Activated naive CD8-positive, alpha-beta T cell (primary cell): ENCODE data around the gene KIAA2012.

ENCODE experiments used
- H3K27ac Mint-ChIP-seq: one replicate; pipeline ENCODE4 v1.8.0; 2021; ENCODE audit warnings: mixed read lengths
- H3K27me3 Mint-ChIP-seq: one replicate; pipeline ENCODE4 v1.8.0; 2021; ENCODE audit warnings: mixed read lengths
- H3K36me3 Mint-ChIP-seq: one replicate; pipeline ENCODE4 v1.8.0; 2021; ENCODE audit warnings: mixed read lengths
- H3K4me1 Mint-ChIP-seq: one replicate; pipeline ENCODE4 v1.8.0; 2021; ENCODE audit warnings: low read depth, mixed read lengths
- H3K4me3 Mint-ChIP-seq: one replicate; pipeline ENCODE4 v1.8.0; 2021; ENCODE audit warnings: mild to moderate bottlenecking, mixed read lengths
- H3K9me3 Mint-ChIP-seq: one replicate; pipeline ENCODE4 v1.8.0; 2021; ENCODE audit warnings: low read depth, mixed read lengths

The KIAA2012 gene

GRCh38 chr2:202110491-202110890 lies 37.4 kb downstream of the KIAA2012 start:
- H3K9me3 Mint-ChIP-seq = no peaks in the 10 kb centered on the region
- H3K27me3 Mint-ChIP-seq = peaks cover 7% of the 10 kb centered on the region
- no peak overlapping the region for H3K27ac Mint-ChIP-seq
- H3K4me3 Mint-ChIP-seq = no peak overlapping the region
- no peaks in the 10 kb centered on the region for H3K36me3 Mint-ChIP-seq
- H3K4me1 Mint-ChIP-seq = no peaks in the 10 kb centered on the region

GRCh38 chr2:202112041-202112440 lies 39.0 kb downstream of the KIAA2012 start:
- no peaks in the 10 kb centered on the region for H3K36me3 Mint-ChIP-seq
- H3K4me1 Mint-ChIP-seq = no peaks in the 10 kb centered on the region
- H3K27ac Mint-ChIP-seq = no peak overlapping the region
- H3K9me3 Mint-ChIP-seq = no peaks in the 10 kb centered on the region
- no peak overlapping the region for H3K4me3 Mint-ChIP-seq
- peaks cover 13% of the 10 kb centered on the region for H3K27me3 Mint-ChIP-seq

GRCh38 chr2:202113571-202114142 lies 40.6 kb downstream of the KIAA2012 start:
- Mint-ChIP-seq H3K9me3 (no peaks in the 10 kb centered on the region), H3K36me3 (no peaks in the 10 kb centered on the region), H3K27ac (no peak overlapping the region), H3K4me3 (no peak overlapping the region), H3K27me3 (peaks cover 13% of the 10 kb centered on the region), H3K4me1 (no peaks in the 10 kb centered on the region)

- Mint-ChIP-seq H3K9me3 (no peaks in the 10 kb centered on the region), H3K36me3 (no peaks in the 10 kb centered on the region), H3K4me3 (no peak overlapping the region), H3K27ac (no peak overlapping the region), H3K27me3 (peaks cover 13% of the 10 kb centered on the region), H3K4me1 (no peaks in the 10 kb centered on the region)
Measured at GRCh38 chr2:202114291-202114690, 41.2 kb downstream of the KIAA2012 start.

GRCh38 chr2:202114795-202115194 lies 41.7 kb downstream of the KIAA2012 start:
- Mint-ChIP-seq H3K4me1 (no peaks in the 10 kb centered on the region), H3K36me3 (no peaks in the 10 kb centered on the region), H3K4me3 (no peak overlapping the region), H3K9me3 (no peaks in the 10 kb centered on the region), H3K27ac (no peak overlapping the region), H3K27me3 (peaks cover 13% of the 10 kb centered on the region)

- peaks cover 13% of the 10 kb centered on the region for H3K27me3 Mint-ChIP-seq
- peaks cover 4% of the 10 kb centered on the region for H3K9me3 Mint-ChIP-seq
- H3K27ac Mint-ChIP-seq = no peak overlapping the region
- peaks cover 1% of the 10 kb centered on the region for H3K36me3 Mint-ChIP-seq
- no peaks in the 10 kb centered on the region for H3K4me1 Mint-ChIP-seq
- no peak overlapping the region for H3K4me3 Mint-ChIP-seq
Measured at GRCh38 chr2:202115479-202115971, 42.5 kb downstream of the KIAA2012 start.

GRCh38 chr2:202116691-202117090 lies 43.6 kb downstream of the KIAA2012 start:
- Mint-ChIP-seq H3K27me3 (peaks cover 11% of the 10 kb centered on the region), H3K36me3 (peaks cover 2% of the 10 kb centered on the region), H3K27ac (no peak overlapping the region)

GRCh38 chr2:202118168-202118567 lies 45.1 kb downstream of the KIAA2012 start:
- Mint-ChIP-seq H3K27me3 (peaks cover 10% of the 10 kb centered on the region), H3K4me3 (no peak overlapping the region), H3K36me3 (peaks cover 2% of the 10 kb centered on the region), H3K4me1 (no peaks in the 10 kb centered on the region), H3K9me3 (peaks cover 9% of the 10 kb centered on the region), H3K27ac (no peak overlapping the region)

More at GRCh38 chr2:202116691-202117090, 43.6 kb downstream of the KIAA2012 start:
- no peaks in the 10 kb centered on the region for H3K4me1 Mint-ChIP-seq
- H3K9me3 Mint-ChIP-seq = peaks cover 9% of the 10 kb centered on the region
- H3K4me3 Mint-ChIP-seq = no peak overlapping the region

- H3K36me3 Mint-ChIP-seq = peaks cover 5% of the 10 kb centered on the region
- H3K27ac Mint-ChIP-seq = no peak overlapping the region
- H3K4me1 Mint-ChIP-seq = no peaks in the 10 kb centered on the region
- peaks cover 9% of the 10 kb centered on the region for H3K9me3 Mint-ChIP-seq
- no peak overlapping the region for H3K4me3 Mint-ChIP-seq
- peaks cover 9% of the 10 kb centered on the region for H3K27me3 Mint-ChIP-seq
Measured at GRCh38 chr2:202120828-202121227, 47.8 kb downstream of the KIAA2012 start.

- Mint-ChIP-seq H3K27ac (no peak overlapping the region), H3K4me3 (no peak overlapping the region), H3K27me3 (peaks cover 6% of the 10 kb centered on the region), H3K9me3 (peaks cover 9% of the 10 kb centered on the region), H3K4me1 (no peaks in the 10 kb centered on the region), H3K36me3 (peaks cover 5% of the 10 kb centered on the region)
Measured at GRCh38 chr2:202121532-202122162, 48.6 kb downstream of the KIAA2012 start.

- no peaks in the 10 kb centered on the region for H3K4me1 Mint-ChIP-seq
- peaks cover 3% of the 10 kb centered on the region for H3K27me3 Mint-ChIP-seq
- peaks cover 9% of the 10 kb centered on the region for H3K9me3 Mint-ChIP-seq
- no peak overlapping the region for H3K4me3 Mint-ChIP-seq
- peaks cover 5% of the 10 kb centered on the region for H3K36me3 Mint-ChIP-seq
- no peak overlapping the region for H3K27ac Mint-ChIP-seq
Measured at GRCh38 chr2:202122163-202122540, 49.1 kb downstream of the KIAA2012 start.

- peaks cover 5% of the 10 kb centered on the region for H3K36me3 Mint-ChIP-seq
- peaks cover 9% of the 10 kb centered on the region for H3K9me3 Mint-ChIP-seq
- H3K4me3 Mint-ChIP-seq = no peak overlapping the region
- no peak overlapping the region for H3K27ac Mint-ChIP-seq
- H3K27me3 Mint-ChIP-seq = peaks cover 3% of the 10 kb centered on the region
- no peaks in the 10 kb centered on the region for H3K4me1 Mint-ChIP-seq
Measured at GRCh38 chr2:202122980-202123720, 50.1 kb downstream of the KIAA2012 start.

- Mint-ChIP-seq H3K27ac (no peak overlapping the region), H3K27me3 (peaks cover 3% of the 10 kb centered on the region), H3K36me3 (peaks cover 5% of the 10 kb centered on the region), H3K4me1 (no peaks in the 10 kb centered on the region), H3K4me3 (no peak overlapping the region), H3K9me3 (peaks cover 9% of the 10 kb centered on the region)
Measured at GRCh38 chr2:202124286-202124685, 51.2 kb downstream of the KIAA2012 start.

- H3K4me3 Mint-ChIP-seq = no peak overlapping the region
- peaks cover 6% of the 10 kb centered on the region for H3K27me3 Mint-ChIP-seq
- peaks cover 3% of the 10 kb centered on the region for H3K36me3 Mint-ChIP-seq
- no peaks in the 10 kb centered on the region for H3K9me3 Mint-ChIP-seq
- no peaks in the 10 kb centered on the region for H3K4me1 Mint-ChIP-seq
- no peak overlapping the region for H3K27ac Mint-ChIP-seq
Measured at GRCh38 chr2:202127687-202128331, 54.8 kb downstream of the KIAA2012 start.

GRCh38 chr2:202129841-202130240 lies 56.8 kb downstream of the KIAA2012 start:
- H3K9me3 Mint-ChIP-seq = no peaks in the 10 kb centered on the region
- no peak overlapping the region for H3K4me3 Mint-ChIP-seq
- H3K27ac Mint-ChIP-seq = no peak overlapping the region
- no peaks in the 10 kb centered on the region for H3K4me1 Mint-ChIP-seq
- peaks cover 3% of the 10 kb centered on the region for H3K36me3 Mint-ChIP-seq
- H3K27me3 Mint-ChIP-seq = peaks cover 6% of the 10 kb centered on the region
